Measurements from ENCODE around the gene SEMA3E.

The SEMA3E gene

GRCh38 chr7:83643012-83643411 lies 5.9 kb downstream of the SEMA3E start:
- DNase-seq (ENCODE audit: low read depth in 4 of 4, low spot score in 1 of 4): no peak

DNA sequence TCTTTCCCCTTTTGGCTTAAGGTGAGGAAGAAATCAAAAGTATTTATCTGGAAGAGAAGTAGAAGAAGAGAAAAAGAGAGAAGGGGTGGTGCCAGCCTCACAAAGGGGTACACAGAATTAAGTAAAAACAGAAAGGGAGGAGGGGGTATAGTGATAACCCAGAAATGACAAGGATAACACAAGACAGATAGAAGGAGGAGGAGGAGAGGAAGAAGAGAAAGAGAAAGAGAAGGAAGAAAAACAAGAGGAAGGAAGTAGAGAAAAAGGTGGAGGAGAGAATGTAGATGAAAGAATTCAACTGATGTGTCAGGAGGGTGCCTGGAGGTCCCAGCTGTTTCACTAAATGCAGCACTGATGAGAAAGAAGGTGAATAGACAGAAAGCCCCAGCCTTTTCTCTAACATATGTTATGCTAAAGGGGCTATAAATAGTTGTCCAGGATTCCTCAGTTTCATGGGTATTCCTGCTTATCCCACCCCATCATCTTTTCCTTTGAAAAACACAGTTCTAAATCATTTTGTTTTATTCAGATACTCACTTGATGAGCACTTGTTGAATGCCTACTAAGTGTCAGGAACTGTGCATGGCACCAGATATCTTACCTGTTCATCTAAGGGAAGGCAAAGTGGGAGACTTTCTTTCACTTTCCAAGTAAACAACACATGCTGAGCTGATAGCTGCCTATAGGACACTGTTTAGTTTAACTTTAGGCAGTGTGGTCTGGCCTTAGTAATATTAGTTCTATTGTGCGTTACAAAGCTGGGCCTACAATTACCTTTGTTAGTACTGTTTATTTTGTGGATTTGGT lies 8.0 kb downstream of the SEMA3E start:
- no peak for DNase-seq (ENCODE audit: low read depth in 4 of 4, low spot score in 1 of 4)

GRCh38 chr7:83640240-83640639 lies 8.7 kb downstream of the SEMA3E start:
- no peak for DNase-seq (ENCODE audit: low read depth in 4 of 4, low spot score in 1 of 4)

DNA sequence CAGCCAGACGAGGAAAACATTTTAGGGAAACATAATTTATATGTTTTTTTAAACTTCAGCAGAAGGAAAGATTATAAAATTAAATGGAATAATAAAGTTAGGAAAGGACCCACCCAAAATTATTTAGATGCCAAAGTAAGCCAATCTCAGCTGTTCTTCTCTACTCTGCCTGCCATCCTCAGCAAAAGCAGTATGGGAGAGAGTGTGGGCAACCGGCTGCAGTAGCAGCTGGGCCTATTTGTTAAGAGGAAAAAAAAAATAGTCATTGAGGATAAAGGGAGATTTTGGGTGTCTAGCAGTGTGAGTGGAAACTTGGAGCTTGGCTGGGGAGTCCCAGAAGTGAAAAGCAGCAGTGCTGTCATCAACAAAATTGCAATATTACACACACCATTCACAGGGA lies 15.4 kb downstream of the SEMA3E start:
- no peak for DNase-seq (ENCODE audit: low read depth in 4 of 4, low spot score in 1 of 4)

- no peak for DNase-seq (ENCODE audit: low read depth in 4 of 4, low spot score in 1 of 4)
Measured at GRCh38 chr7:83629117-83629880, 19.6 kb downstream of the SEMA3E start.

DNA sequence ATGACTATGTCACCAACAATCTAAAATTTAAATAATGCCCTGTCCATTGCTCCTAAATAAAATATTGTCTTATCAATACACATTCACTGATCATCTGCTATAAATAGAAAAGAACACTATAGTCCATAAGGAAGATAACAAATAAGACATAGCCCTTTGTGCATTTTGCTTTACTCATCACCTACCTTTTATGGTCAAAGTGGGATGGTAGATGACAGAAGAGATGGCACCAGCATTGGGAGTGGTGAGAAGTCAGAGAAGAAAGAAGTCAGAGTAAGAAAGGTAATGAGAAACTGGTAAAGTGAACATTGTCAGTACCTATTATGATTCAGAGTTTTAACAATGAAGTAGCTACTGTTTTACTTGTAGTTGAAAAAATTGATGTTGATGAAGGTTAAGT lies 31.1 kb downstream of the SEMA3E start:
- DNase-seq (ENCODE audit: low read depth in 4 of 4, low spot score in 1 of 4): no peak

GRCh38 chr7:83614112-83614511 lies 34.8 kb downstream of the SEMA3E start:
- no peak for DNase-seq (ENCODE audit: low read depth in 4 of 4, low spot score in 1 of 4)

GRCh38 chr7:83613232-83613631 lies 35.7 kb downstream of the SEMA3E start:
- no peak for DNase-seq (ENCODE audit: low read depth in 4 of 4, low spot score in 1 of 4)

GRCh38 chr7:83611776-83612175 lies 37.2 kb downstream of the SEMA3E start:
- no peak for DNase-seq (ENCODE audit: low read depth in 4 of 4, low spot score in 1 of 4)

DNA sequence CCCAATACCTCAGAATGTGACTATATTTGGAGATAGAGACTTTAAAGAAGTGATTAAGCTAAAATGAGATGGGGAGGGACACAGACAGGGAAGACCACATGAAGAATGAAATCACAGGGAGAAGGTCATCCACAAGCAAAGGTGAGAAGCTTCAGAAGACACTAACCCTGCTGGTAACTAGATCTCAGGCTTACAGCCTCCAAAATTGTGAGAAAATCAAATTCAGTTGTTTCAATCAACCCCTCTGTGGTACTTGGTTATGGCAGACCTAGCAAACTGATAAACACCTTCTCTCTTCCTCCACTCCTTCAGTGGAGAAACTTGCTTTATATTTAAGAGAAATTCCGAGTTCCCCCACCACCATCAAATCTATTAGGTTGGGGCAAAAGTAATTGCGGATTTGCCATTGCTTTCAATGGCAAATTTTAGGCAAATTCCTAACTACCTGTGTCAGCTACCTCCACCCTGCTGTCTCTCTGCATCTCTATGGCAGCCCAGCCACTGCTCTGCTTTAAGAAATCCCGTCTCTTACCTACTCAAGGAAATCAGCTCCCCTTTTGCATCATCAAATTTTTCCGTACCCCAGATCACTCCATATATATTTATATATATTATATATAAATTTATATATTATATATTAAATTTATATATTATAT lies 38.2 kb downstream of the SEMA3E start:
- DNase-seq (ENCODE audit: low read depth in 4 of 4, low spot score in 1 of 4): no peak

GRCh38 chr7:83608716-83609115 lies 40.2 kb downstream of the SEMA3E start:
- DNase-seq (ENCODE audit: low read depth in 4 of 4, low spot score in 1 of 4): no peak

GRCh38 chr7:83603649-83604048 lies 45.3 kb downstream of the SEMA3E start:
- no peak for DNase-seq (ENCODE audit: low read depth in 4 of 4, low spot score in 1 of 4)

DNA sequence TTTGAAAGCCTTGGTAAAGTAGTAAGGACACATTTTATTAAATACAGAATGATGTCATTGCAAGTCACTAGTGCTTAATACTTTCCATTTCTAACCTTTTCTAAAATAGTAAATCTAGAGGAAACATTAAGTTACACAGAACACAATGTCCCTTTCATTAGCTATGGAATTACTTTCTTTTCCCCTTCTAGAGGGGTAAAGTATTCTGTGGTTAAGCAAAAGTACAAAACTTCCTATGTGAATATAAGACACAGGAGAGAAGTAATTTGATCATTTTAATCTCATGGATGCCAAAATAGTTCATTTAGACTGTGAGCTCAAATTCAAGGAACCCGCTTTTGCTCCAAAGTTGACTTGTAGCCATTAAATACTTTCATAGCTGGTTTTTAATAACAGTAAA lies 49.8 kb downstream of the SEMA3E start:
- no peak for DNase-seq (ENCODE audit: low read depth in 4 of 4, low spot score in 1 of 4)

GRCh38 chr7:83593921-83594475 lies 54.9 kb downstream of the SEMA3E start:
- DNase-seq (ENCODE audit: low read depth in 4 of 4, low spot score in 1 of 4): no peak

- no peak for DNase-seq (ENCODE audit: low read depth in 4 of 4, low spot score in 1 of 4)
Measured at GRCh38 chr7:83588602-83589240, 60.2 kb downstream of the SEMA3E start.

DNA sequence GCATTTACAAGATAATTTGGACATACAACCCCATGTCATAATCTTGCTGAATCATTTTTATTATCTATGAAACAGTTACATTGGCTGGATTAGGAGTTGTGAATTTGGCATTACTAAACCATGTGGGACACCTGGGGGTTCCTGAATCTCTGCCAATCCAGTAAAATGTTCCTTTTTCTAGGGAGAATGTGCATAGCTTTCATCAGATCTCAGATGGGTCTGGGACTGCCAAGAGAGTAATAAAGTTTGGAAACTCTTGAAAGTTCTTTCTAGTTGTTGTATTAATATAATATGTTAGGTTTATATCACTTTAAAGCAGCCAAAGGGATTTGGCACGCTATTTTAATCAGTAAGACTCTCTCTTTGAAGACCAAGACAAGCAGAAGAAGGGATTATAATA lies 62.7 kb downstream of the SEMA3E start:
- no peak for DNase-seq (ENCODE audit: low read depth in 4 of 4, low spot score in 1 of 4)

DNA sequence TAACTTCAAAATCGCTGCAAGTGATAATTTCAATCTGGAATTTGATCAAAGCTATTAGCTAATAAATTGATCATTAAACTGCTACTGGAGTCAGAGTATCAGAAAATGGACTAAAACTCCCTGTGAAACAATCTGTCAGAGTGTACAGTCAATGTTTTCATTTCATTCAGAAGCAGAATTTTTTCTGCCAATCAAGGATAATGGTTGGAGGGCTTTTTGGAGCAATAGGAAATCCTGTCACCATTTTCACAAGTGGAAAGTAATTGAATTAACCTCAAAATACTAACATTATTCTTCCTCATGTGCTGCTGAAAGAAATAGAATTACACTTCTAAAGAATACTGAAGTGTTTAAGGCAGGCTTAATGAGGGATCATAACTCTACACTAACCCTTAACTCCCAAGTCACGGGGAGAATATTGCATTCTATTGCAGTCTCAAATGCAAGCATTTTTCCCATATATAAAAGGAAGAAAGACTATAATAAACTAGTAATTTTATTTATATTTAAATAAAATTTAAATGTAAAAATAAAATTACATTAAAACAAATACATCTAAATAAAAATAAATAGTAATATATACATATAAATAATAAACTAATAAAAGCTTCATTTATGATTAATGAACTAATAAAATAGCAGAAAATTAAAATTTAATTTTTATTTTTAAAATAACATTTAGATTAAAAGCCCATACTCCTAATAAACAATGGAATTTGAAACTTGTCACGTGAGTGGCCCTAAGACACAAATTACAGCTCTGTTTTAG lies 67.1 kb downstream of the SEMA3E start:
- no peak for DNase-seq (ENCODE audit: low read depth in 4 of 4, low spot score in 1 of 4)

GRCh38 chr7:83579740-83580139 lies 69.2 kb downstream of the SEMA3E start:
- DNase-seq (ENCODE audit: low read depth in 4 of 4, low spot score in 1 of 4): no peak

- no peak for DNase-seq (ENCODE audit: low read depth in 4 of 4, low spot score in 1 of 4)
Measured at GRCh38 chr7:83575436-83575835, 73.5 kb downstream of the SEMA3E start.

- DNase-seq (ENCODE audit: low read depth in 4 of 4, low spot score in 1 of 4): no peak
Measured at GRCh38 chr7:83574616-83575015, 74.3 kb downstream of the SEMA3E start.

- DNase-seq (ENCODE audit: low read depth in 4 of 4, low spot score in 1 of 4): no peak
Measured at GRCh38 chr7:83562960-83563359, 86.0 kb downstream of the SEMA3E start.
